SHP77 (cell line): ENCODE measurements around the gene GSAP.
A peak's percentile ranks its signal among the peaks of the same experiment; 100 is the strongest.

Experiments
- DNase-seq, 2 experiments: peaks; one replicate each; lab custom pipeline; 2025; lab: John Stamatoyannopoulos, UW

Gene GSAP

GRCh38 chr7:77327067-77327931 is 88.8 kb downstream of the GSAP start:
- DNase-seq: peak; percentile 25 to 35

GRCh38 chr7:77326131-77326530 is 90.0 kb downstream of the GSAP start:
- no peak for DNase-seq

DNA sequence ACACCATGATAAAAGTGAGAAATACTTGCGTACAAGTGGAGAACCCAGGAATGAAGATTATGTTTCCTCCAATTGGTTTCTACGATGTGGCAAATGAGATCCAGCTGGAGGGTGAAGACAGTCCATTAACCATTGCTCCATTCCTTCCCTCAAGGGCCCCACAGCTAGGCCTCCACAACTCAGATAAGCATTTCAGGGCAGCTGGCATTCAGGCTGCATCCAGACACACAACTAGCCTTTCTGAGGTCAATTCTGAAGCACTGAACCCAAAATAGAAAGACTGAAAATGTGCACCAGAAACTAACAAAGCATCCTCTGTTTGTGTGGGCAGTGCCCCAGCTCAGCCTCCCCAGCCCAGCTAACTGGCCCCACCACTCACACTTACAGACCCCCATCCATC is 94.8 kb downstream of the GSAP start:
- no peak for DNase-seq

- DNase-seq: no peak
Measured at GRCh38 chr7:77320714-77321113, 95.4 kb downstream of the GSAP start.

DNA sequence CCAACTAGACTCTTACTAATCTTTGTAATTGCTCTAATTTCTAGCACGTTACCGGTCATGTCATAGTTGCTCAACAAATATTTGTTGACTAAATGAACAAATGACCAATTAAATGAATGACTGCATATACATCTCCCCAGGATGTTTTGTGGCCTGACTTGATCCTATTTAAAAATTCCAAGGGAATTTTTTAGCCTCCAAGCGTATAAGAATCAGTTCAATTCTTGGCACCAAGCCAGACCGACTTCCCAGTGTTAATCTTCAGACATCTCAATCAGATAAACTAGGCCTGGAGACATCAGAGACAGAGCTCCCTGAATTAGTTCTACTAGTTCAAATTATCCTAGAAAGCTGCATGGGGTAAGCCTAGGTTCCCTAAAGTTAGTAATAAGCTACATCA is 96.0 kb downstream of the GSAP start:
- no peak for DNase-seq

GRCh38 chr7:77318019-77318418 is 98.1 kb downstream of the GSAP start:
- no peak for DNase-seq

GRCh38 chr7:77316219-77316978 is 99.8 kb downstream of the GSAP start:
- no peak for DNase-seq

DNA sequence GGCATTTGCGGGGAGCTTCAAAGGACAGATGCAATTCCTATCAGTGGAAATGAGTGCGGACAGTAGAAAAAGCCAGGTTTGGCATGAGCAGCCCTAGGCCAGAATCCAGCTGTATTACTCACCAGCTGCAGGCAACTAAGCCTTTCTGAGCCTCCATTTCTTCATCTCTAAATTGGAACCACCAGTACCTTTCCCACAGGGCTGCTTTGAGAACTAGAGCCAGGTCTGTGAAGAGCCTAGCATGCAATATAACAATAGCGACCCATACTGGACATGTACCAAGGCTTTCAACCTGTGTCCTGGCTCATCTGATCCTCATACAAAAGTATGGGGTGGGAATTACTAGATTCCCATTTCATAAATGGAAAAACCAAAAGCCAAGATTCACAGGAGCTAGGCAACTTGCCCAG is 101.0 kb downstream of the GSAP start:
- DNase-seq: no peak

DNA sequence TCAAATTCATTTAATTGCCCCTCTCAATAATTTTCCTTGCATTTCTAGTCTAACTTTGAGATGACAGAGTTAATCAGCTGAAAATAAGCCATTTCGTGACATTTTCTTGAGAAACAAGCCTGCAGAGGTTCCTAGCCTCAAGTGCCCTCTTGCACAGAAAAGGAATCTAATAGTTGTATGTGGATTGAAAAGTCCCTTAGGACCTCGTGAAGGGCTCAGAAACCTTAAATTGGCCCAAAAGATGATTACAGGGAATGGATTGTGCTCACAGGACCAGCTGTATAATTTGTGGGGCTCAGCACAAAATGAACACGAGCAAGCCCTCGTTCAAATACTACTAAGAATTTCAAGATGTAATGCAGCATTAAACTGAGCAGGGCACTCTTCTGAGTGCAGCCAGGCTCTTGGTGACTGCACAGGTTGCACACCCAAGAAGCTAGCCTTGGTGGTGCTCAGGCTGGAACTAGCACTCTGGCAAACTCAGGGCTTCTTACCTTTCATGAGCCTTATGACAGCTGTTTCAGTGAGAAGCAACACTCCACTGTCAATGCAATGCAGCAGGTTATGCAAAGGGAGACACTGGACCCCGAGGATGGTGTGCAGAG is 102.2 kb downstream of the GSAP start:
- no peak for DNase-seq

DNA sequence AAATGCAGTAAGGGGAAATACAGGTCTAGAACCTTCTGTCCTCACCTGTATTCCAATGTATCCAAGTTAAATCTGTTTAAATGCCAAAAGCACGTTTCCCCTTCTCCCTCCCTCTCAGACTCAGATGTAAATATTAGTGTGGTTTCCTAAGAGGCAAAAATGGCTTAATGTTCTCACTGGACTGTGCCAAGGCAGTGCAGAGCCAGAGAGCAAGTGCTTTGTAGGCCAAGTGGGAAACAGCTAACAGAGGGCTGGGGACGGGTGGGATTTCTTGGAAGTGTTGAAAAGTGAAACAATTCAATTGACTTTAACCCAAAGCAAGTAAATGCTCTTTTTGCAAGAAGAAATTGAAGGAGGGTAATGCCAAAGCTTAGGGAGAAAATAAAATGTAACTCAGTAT is 103.1 kb downstream of the GSAP start:
- no peak for DNase-seq

DNA sequence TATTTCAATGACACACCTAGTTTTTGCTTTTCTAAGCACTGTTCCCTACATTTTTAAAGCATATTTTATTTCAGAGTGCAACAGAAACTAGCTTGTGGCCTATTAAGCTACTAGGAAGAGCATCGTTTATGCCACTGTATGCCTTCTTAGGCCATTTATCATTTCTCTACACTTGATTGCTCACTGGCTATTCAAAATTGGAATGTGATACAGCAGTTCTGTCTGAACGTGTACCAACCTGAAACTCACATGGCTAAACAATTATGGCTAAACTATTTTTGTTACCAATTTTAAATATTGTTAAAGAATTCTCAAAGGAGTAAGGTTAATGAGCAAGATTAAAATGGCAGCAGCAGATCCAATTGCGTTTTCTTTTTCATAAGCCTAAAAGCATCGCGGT is 105.2 kb downstream of the GSAP start:
- no peak for DNase-seq

GRCh38 chr7:77309714-77310220 is 106.4 kb downstream of the GSAP start:
- no peak for DNase-seq

DNA sequence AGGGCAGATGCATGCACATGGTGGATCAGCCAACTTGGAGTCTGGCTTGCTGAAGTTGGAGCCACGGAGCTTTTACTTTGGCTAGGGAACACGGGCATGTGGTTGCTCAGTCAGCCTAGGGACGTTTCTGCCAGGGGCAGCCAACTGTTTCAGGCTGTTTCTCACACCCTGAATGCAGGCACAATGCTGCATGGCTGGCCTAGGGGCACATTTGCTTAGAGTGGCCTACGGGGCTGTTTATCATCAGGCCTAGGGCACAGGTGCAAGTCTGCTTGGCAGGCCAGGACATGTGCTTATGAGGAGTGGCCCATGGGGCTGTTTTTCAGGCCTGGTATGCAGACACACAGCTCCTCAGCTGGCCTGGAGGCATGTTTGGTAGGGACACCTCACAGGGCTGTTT is 107.4 kb downstream of the GSAP start:
- no peak for DNase-seq

DNA sequence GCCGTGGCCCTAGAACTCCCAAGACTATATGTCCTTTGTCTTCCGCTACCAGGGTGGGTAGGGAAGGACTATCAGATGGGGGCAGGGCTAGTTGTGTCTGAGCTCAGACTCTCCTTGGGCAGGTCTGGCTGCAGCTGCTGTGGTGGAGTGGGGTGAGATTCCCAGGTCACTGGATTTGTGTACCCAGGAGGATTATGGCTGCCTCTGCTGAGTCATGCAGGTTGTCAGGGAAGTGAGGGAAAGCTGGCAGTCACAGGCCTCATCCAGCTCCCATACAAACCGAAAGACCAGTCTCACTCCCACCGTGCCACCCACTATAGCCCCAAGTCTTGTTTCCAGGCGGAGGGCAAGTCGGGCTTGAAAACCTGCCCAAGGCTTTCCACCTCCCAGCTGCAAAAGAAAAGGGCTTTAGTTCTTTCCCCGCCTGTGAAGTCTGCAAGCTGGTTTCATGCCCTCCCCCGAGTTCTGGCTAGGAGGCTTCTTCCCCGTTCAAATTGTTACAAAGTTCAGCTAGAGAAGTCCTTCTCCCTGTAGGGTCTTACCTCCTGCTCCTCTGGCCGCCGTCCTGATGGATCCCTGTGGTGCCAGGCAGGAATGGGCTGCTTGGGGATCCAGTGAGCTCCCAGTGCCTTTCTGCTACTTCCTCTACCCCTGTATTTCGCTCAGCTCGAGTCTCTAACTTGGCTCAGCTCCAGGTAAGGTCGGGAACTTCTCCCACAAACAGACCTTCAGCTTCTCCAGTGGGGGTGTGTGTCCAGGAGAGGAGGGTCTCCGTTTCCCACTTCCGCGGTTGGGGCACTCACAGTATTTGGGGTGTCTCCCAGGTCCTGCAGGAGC is 109.7 kb downstream of the GSAP start:
- peak; percentile 12 to 44 for DNase-seq

GRCh38 chr7:77295549-77295948 is 120.6 kb downstream of the GSAP start:
- no peak for DNase-seq

DNA sequence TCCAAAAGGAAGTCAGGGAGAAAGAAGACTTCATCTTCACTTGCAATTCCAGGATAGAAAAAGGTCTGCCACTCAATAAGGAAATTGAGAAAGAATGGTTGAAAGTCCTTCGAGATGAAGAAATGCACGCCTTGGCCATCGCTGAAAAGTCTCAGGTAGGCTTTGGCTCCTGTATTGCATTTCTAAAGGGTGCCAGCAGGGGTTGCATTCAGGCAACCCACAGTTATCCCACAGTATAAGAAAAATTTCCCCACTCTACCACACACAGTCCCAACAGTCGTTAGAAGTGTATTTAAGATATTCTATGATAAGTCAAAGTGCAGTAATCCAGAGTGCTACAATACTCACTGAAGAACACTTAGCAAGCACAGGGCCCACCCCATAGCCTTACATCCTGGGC is 123.1 kb downstream of the GSAP start:
- DNase-seq: no peak

GRCh38 chr7:77290425-77290824 is 125.7 kb downstream of the GSAP start:
- DNase-seq: no peak

- no peak for DNase-seq
Measured at GRCh38 chr7:77289387-77289786, 126.8 kb downstream of the GSAP start.

- no peak for DNase-seq
Measured at GRCh38 chr7:77288676-77289320, 127.4 kb downstream of the GSAP start.

- no peak for DNase-seq
Measured at GRCh38 chr7:77284616-77285015, 131.5 kb downstream of the GSAP start.

DNA sequence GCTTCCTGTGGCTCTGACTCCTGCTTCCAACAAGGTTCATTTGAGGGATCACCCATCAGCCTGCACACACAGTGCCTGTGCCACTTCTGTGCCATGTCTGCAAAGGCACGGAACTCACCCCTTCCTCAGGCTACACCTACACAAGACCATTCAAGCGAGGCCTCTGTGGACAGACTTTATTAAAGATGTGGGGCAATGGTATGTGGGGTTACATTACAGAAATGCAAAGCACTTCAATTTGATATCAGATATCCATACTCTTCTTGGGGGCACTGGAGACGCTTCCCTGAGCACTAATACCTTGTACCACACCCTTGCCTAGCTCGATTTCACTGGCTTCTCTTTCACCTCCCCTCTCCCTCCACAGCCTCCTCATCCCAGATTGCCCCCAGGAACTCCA is 132.1 kb downstream of the GSAP start:
- DNase-seq: no peak
